Tibial nerve (tissue), 4 donors: ENCODE measurements around the gene SORBS1. TPM values are rescaled to one million over a fixed set of nuclear protein-coding genes. Genes with fewer than 3 reads are reported as not detected.

Experiments
- DNase-seq, 2 donors: peaks; one replicate each; pipeline ENCODE4 v3.0.0-alpha.2; 2019; ENCODE audit warnings: low spot score in 2 of 2
- H3K27ac ChIP-seq, 4 donors: fragments of 200-600 bp; sonication (generic) in 3 of 4; one replicate each; pipeline ENCODE4 v1.5.1; 2017 to 2019; ENCODE audit warnings: mild to moderate bottlenecking in 1 of 4
- H3K27me3 ChIP-seq, 2 donors: fragments of 200-600 bp; sonication (generic) in 1 of 2; one replicate each; pipeline versions ENCODE4 v1.5.1 to v1.6.0; 2017 to 2019
- H3K36me3 ChIP-seq, 3 donors: fragments of 200-600 bp; sonication (generic); one replicate each; pipeline ENCODE4 v1.5.1; 2018 to 2019
- H3K4me1 ChIP-seq, 4 donors: fragments of 200-600 bp; sonication (generic) in 3 of 4; one replicate each; pipeline ENCODE4 v1.5.1; 2017 to 2019
- H3K4me3 ChIP-seq, 4 donors: fragments of 200-600 bp; sonication (generic) in 3 of 4; one replicate each; pipeline ENCODE4 v1.5.1; 2017 to 2019; ENCODE audit warnings: mild to moderate bottlenecking in 1 of 4, moderate library complexity in 1 of 4
- H3K9me3 ChIP-seq, 4 donors: fragments of 200-600 bp; sonication (generic) in 3 of 4; one replicate each; pipeline ENCODE4 v1.5.1; 2017 to 2019
- EP300 ChIP-seq, 2 donors: sonication (generic); formaldehyde crosslinking; IDR thresholded peaks; one replicate each; pipeline ENCODE4 v1.6.1; 2017; ENCODE audit warnings: antibody characterized with exemption in 2 of 2, mild to moderate bottlenecking in 1 of 2
- POLR2A ChIP-seq, 2 donors: fragments of 450-650 bp; IDR thresholded peaks; one replicate each; pipeline ENCODE4 v1.6.1; 2017; ENCODE audit warnings: antibody characterized with exemption in 2 of 2, mild to moderate bottlenecking in 2 of 2, moderate library complexity in 2 of 2
- WGBS, 2 donors: methylation state at CpG; one replicate each; pipeline ENCODE4 v1.1.5; 2018; 5-methylcytosine and 5-hydroxymethylcytosine counted together
- total RNA-seq, 4 donors: library from RNA; depleted of rRNA; stranded (reverse); fragments of >200 nt; gene quantifications; one replicate each; pipeline ENCODE4 v1.1.0, GENCODE V29; 2016
- TF ChIP-seq, protein P1 (sequence below), 5 experiments: fragments of 200-600 bp in 3 of 5; fragments of 450-650 bp in 2 of 5; sonication (generic) in 3 of 5; IDR thresholded peaks; one replicate each; pipeline ENCODE4 v1.5.1; 2016 to 2019; ENCODE audit warnings: antibody characterized with exemption in 5 of 5, mild to moderate bottlenecking in 3 of 5, moderate library complexity in 2 of 5

The SORBS1 gene
- total RNA-seq, 4 donors from 2014 or later: 427 to 623 (median 567) TPM

DNA sequence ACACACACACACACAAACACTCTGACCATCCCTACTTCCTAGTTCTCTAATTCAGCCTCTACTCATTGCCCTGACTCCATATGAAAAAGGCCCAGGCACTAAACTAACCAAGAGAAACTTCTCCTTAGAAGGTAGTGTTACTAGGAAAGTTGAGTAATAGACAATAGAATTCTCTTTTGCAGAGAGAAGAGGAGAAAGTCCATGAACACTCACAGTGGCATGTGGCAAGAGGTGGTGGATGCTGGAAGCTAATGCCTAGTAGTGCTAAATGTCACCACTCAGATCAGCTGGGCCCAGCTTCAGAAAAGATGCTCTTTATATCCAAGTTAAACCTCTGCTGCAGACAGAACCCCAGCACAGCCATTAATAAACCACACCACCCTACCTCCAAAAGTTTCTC, 58.2 kb downstream of the SORBS1 start:
- peaks cover 0 to 79% (median 18%) of the 10 kb centered on the region in 4 donors for H3K4me1 ChIP-seq
- no peak for DNase-seq
- H3K4me3 ChIP-seq: no peak overlapping the region
- TF ChIP-seq, protein P1, sequence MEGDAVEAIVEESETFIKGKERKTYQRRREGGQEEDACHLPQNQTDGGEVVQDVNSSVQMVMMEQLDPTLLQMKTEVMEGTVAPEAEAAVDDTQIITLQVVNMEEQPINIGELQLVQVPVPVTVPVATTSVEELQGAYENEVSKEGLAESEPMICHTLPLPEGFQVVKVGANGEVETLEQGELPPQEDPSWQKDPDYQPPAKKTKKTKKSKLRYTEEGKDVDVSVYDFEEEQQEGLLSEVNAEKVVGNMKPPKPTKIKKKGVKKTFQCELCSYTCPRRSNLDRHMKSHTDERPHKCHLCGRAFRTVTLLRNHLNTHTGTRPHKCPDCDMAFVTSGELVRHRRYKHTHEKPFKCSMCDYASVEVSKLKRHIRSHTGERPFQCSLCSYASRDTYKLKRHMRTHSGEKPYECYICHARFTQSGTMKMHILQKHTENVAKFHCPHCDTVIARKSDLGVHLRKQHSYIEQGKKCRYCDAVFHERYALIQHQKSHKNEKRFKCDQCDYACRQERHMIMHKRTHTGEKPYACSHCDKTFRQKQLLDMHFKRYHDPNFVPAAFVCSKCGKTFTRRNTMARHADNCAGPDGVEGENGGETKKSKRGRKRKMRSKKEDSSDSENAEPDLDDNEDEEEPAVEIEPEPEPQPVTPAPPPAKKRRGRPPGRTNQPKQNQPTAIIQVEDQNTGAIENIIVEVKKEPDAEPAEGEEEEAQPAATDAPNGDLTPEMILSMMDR (IDR thresholded peaks at IDR 0.05): no peak
- TF ChIP-seq EP300 (IDR thresholded peaks at IDR 0.05): no peak
- TF ChIP-seq POLR2A (IDR thresholded peaks at IDR 0.05): no peak
- H3K9me3 ChIP-seq: no peaks in the 10 kb centered on the region
- no peaks in the 10 kb centered on the region for H3K27me3 ChIP-seq
- H3K27ac ChIP-seq: peak overlapping the region in 2 of 4 donors; percentile 70 to 88
- H3K36me3 ChIP-seq: no peaks in the 10 kb centered on the region

DNA sequence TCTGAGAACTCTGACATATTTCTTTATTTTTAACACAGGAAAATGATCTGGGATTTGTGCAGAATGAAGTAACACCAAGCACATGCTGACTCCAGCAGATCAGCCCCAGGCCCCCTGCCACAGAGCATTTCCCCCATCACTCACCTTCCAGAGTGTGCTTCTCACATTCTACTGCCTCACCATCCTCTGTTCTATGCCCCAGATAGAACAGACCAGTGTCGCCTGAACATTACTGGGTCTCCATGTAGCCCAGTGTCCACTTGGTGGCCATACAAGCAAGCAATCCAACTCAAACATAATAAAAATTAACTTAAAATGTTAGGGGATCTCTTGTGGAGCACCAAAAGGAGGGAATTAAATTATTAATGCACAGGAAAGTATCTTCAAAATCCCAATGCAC, 58.8 kb downstream of the SORBS1 start:
- Histone ChIP-seq H3K27ac (peak overlapping the region in 2 of 4 donors; percentile 70 to 88), H3K36me3 (no peaks in the 10 kb centered on the region), H3K9me3 (no peaks in the 10 kb centered on the region), H3K4me3 (no peak overlapping the region), H3K4me1 (peaks cover 0 to 75% (median 14%) of the 10 kb centered on the region in 4 donors), H3K27me3 (no peaks in the 10 kb centered on the region)
- WGBS, 2 donors: 89 to 91% methylated on average over 1 of the region's 1 CpG
- TF ChIP-seq POLR2A (IDR thresholded peaks at IDR 0.05): no peak
- DNase-seq: no peak

DNA sequence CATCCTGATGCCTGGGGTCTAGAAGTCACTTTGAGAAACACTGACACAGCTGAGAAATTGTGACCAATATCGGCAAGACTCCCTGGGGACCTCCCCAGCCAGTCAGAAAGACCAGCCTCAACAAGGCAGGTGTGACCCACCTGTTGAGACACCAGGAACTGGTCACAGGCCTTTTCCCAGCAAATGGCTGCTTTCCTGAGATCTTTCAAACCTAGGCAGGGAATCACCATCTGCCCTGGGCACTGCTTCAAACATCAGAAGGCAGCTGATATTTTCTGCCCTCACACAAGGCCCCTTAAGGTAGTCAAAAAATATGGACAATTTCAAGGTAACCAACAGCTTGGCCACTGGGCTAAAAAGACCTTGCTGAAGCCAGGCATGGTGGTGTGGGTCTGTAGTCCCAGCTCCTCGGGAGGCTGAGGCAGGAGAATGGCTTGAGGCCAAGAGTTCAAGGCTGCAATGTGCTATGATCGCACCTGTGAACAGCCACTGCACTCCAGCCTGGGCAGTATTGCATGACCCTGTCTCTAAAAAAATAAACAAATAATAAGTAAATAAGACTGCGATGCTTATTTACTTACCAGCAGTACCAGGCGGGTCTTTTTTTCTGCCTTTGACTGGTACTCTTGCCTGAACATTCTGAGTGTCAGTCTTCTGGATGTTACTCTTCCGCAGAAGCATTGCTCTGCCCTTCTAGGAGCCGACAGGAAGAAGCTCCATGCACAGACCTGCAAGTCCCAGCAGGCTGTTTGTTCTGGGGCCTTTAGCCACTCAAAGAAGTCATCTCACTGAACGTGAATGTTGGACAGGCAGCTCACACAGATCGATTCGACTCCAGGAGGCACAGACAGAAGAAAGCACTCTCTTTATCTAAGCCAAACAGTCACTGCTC, 59.7 kb downstream of the SORBS1 start:
- peaks cover 0 to 66% (median 12%) of the 10 kb centered on the region in 4 donors for H3K4me1 ChIP-seq
- no peak overlapping the region for H3K4me3 ChIP-seq
- TF ChIP-seq, protein P1 (IDR thresholded peaks at IDR 0.05): no peak
- TF ChIP-seq POLR2A (IDR thresholded peaks at IDR 0.05): no peak
- TF ChIP-seq EP300 (IDR thresholded peaks at IDR 0.05): no peak
- no peak for DNase-seq
- H3K36me3 ChIP-seq: no peaks in the 10 kb centered on the region
- peak overlapping the region in 3 of 4 donors; percentile 23 to 70 (median 40) for H3K27ac ChIP-seq
- no peaks in the 10 kb centered on the region for H3K9me3 ChIP-seq
- H3K27me3 ChIP-seq: no peaks in the 10 kb centered on the region
- 63 to 66% methylated on average over 9 to 10 of the region's 10 CpGs for WGBS, 2 donors

DNA sequence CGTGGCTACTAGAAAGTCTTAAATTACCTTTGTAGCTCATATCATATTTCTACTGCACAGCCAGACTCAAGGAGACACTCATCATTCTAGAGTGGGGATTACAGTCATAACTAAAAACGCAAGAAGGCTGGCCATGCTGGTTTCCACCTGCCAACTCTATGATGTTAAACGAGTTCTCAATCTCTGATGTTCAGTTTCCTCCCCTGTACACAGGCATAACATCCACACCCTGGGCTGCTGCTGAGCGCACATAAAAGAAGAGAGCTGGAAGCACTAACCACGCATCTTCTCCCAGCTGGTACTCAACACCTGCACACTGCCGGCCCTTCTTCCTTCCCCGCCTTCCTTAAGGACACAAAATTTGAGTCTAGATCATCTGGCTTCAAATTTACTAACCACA, 60.5 kb downstream of the SORBS1 start:
- Histone ChIP-seq H3K9me3 (no peaks in the 10 kb centered on the region), H3K4me3 (no peak overlapping the region), H3K27ac (peak overlapping the region in 2 of 4 donors; percentile 62 to 70), H3K4me1 (peaks cover 0 to 58% (median 10%) of the 10 kb centered on the region in 4 donors), H3K27me3 (no peaks in the 10 kb centered on the region), H3K36me3 (no peaks in the 10 kb centered on the region)
- 76 to 80% methylated on average over 7 of the region's 7 CpGs for WGBS, 2 donors
- TF ChIP-seq, protein P1 (IDR thresholded peaks at IDR 0.05): no peak
- TF ChIP-seq EP300 (IDR thresholded peaks at IDR 0.05) (no peak), POLR2A (IDR thresholded peaks at IDR 0.05) (no peak)
- no peak for DNase-seq

DNA sequence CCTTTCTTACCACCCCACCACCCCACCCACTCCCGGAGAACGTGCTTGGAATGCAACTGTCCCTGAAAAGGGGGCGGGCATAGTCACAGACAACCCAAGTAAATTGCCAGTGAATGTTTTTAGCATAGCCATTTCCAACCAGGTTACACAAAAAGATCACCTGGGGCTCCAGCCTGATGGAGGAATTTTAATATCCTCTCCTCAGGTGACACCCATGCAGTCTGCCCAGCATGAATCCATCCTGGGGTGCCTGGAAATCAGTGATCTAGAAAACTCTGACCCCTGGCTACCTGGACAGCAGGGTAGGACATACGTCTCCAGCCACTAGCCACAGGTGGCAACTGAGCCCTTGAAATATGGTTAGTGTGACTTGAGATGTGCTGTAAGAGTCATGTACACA, 61.1 kb downstream of the SORBS1 start:
- 68 to 80% methylated on average over 4 of the region's 4 CpGs for WGBS, 2 donors
- peaks cover 0 to 53% (median 6%) of the 10 kb centered on the region in 4 donors for H3K4me1 ChIP-seq
- H3K27ac ChIP-seq: peak overlapping the region in 2 of 4 donors; percentile 62 to 70
- H3K9me3 ChIP-seq: no peaks in the 10 kb centered on the region
- H3K36me3 ChIP-seq: no peaks in the 10 kb centered on the region
- H3K27me3 ChIP-seq: no peaks in the 10 kb centered on the region
- TF ChIP-seq EP300 (IDR thresholded peaks at IDR 0.05): no peak
- no peak overlapping the region for H3K4me3 ChIP-seq
- no peak for DNase-seq

DNA sequence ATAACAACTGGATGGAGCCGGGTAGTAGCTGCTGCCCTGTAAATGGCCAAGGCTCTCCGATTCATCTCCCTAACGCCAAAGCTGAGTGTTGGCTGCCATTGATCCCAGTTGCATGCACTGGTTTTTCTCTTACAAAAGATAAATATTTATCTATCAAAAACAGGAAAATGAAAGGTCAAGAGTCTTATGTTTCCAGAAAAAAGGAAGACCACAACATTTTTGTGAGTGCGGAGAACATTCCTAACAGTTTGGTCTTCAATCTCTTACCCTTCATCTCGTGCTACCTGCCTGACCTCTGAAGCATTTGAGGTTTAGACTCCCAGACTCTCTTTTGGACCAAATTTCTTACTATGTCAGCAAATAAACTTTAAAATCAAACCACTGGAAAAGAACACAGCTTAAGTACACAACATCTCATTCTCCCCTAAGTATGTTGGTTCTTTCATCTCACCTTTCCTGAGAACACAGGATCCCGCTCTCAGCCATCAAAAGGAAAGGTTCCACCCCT, 61.6 kb downstream of the SORBS1 start:
- Histone ChIP-seq H3K36me3 (no peaks in the 10 kb centered on the region), H3K27me3 (no peaks in the 10 kb centered on the region), H3K27ac (peak overlapping the region in 2 of 4 donors; percentile 62 to 70), H3K4me3 (no peak overlapping the region), H3K9me3 (no peaks in the 10 kb centered on the region), H3K4me1 (peaks cover 0 to 47% (median 3%) of the 10 kb centered on the region in 4 donors)
- DNase-seq: no peak
- WGBS, 2 donors: 66 to 68% methylated on average over 6 of the region's 6 CpGs
- no peak for TF ChIP-seq POLR2A (IDR thresholded peaks at IDR 0.05)
- TF ChIP-seq EP300 (IDR thresholded peaks at IDR 0.05): peak in 1 of 2 donors; percentile 68
